ENCODE data around the gene GCLC. TPM values are rescaled to one million over a fixed set of nuclear protein-coding genes. Genes with fewer than 3 reads are reported as not detected.

GCLC gene
- polyA plus RNA-seq, 3 donors = 6.4 to 15.7 (median 10.1) TPM

- no CpG with 5 or more reads among the region's 3 CpGs for WGBS (ENCODE audit: insufficient coverage)
- peak in 2 of 3 donors; percentile 17 to 30 for DNase-seq
- Mint-ChIP-seq H3K9me3 (peaks cover 0 to 3% (median 0%) of the 10 kb centered on the region in 7 donors), H3K27ac (peak overlapping the region; percentile 16 to 85 (median 77)), H3K4me1 (peaks cover 56% of the 10 kb centered on the region), H3K36me3 (no peaks in the 10 kb centered on the region), H3K27me3 (ENCODE audit: low read depth in 3 of 3) (peaks cover 0 to 2% (median 0%) of the 10 kb centered on the region in 3 donors), H3K4me3 (no peak overlapping the region)
- Histone ChIP-seq H3K9me3 (replicated peaks in 1 of 2; ENCODE audit: control insufficient read depth in 1 of 2, insufficient read depth in 1 of 2, low read length in 2 of 2) (no peaks in the 10 kb centered on the region), H3K27ac (ENCODE audit: low read depth in 1 of 2, low read length in 2 of 2) (peak overlapping the region in 1 of 2 donors; percentile 65), H3K4me2 (replicated peaks; ENCODE audit: extremely low read depth, low read length, poor library complexity, severe bottlenecking) (peak overlapping the region; percentile 33), H3K36me3 (replicated peaks in 1 of 2; ENCODE audit: control insufficient read depth in 1 of 2, insufficient read depth in 2 of 2, low read length in 2 of 2) (no peaks in the 10 kb centered on the region), H3K4me3 (replicated peaks in 1 of 3; ENCODE audit: low read depth in 2 of 3, low read length in 3 of 3) (peak overlapping the region in 1 of 3 experiments; percentile 9), H4K20me1 (ENCODE audit: insufficient read depth, low read length) (no peaks in the 10 kb centered on the region), H3K27me3 (ENCODE audit: control insufficient read depth in 2 of 2, insufficient read depth in 2 of 2, low read length in 2 of 2) (no peaks in the 10 kb centered on the region), H3K9ac (ENCODE audit: insufficient read depth, low read length, poor library complexity, severe bottlenecking) (no peak overlapping the region), H2AFZ (ENCODE audit: insufficient read depth, low read depth, low read length, poor library complexity, severe bottlenecking) (no peak overlapping the region), H3K79me2 (ENCODE audit: insufficient read depth, low read length) (no peaks in the 10 kb centered on the region), H3K4me1 (ENCODE audit: control insufficient read depth in 1 of 2, insufficient read depth in 2 of 2, low read length in 2 of 2) (peaks cover 44 to 58% of the 10 kb centered on the region in 2 donors)
- TF ChIP-seq, protein P1, sequence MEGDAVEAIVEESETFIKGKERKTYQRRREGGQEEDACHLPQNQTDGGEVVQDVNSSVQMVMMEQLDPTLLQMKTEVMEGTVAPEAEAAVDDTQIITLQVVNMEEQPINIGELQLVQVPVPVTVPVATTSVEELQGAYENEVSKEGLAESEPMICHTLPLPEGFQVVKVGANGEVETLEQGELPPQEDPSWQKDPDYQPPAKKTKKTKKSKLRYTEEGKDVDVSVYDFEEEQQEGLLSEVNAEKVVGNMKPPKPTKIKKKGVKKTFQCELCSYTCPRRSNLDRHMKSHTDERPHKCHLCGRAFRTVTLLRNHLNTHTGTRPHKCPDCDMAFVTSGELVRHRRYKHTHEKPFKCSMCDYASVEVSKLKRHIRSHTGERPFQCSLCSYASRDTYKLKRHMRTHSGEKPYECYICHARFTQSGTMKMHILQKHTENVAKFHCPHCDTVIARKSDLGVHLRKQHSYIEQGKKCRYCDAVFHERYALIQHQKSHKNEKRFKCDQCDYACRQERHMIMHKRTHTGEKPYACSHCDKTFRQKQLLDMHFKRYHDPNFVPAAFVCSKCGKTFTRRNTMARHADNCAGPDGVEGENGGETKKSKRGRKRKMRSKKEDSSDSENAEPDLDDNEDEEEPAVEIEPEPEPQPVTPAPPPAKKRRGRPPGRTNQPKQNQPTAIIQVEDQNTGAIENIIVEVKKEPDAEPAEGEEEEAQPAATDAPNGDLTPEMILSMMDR (IDR thresholded peaks at IDR 0.05) = no peak
- intact Hi-C loops (cut with micrococcal nuclease) = no loop called here
These were observed 86.6 kb downstream of the GCLC start for GRCh38 chr6:53458105-53458866.

GRCh38 chr6:53456809-53457208 lies 88.1 kb downstream of the GCLC start:
- no peak overlapping the region for H3K27ac ChIP-seq (ENCODE audit: low read depth in 1 of 2, low read length in 2 of 2)
- intact Hi-C loops (cut with micrococcal nuclease) = no loop called here
- peaks cover 43% of the 10 kb centered on the region for H3K4me1 Mint-ChIP-seq
- no peaks in the 10 kb centered on the region for H3K79me2 ChIP-seq (ENCODE audit: insufficient read depth, low read length)
- H3K9me3 ChIP-seq (replicated peaks in 1 of 2; ENCODE audit: control insufficient read depth in 1 of 2, insufficient read depth in 1 of 2, low read length in 2 of 2) = no peaks in the 10 kb centered on the region
- H3K4me2 ChIP-seq (replicated peaks; ENCODE audit: extremely low read depth, low read length, poor library complexity, severe bottlenecking) = no peak overlapping the region
- H3K4me3 Mint-ChIP-seq = no peak overlapping the region
- H3K27me3 ChIP-seq (ENCODE audit: control insufficient read depth in 2 of 2, insufficient read depth in 2 of 2, low read length in 2 of 2) = no peaks in the 10 kb centered on the region
- H3K27ac Mint-ChIP-seq = no peak overlapping the region
- H4K20me1 ChIP-seq (ENCODE audit: insufficient read depth, low read length) = no peaks in the 10 kb centered on the region
- no peaks in the 10 kb centered on the region for H3K36me3 Mint-ChIP-seq
- no peaks in the 10 kb centered on the region for H3K36me3 ChIP-seq (replicated peaks in 1 of 2; ENCODE audit: control insufficient read depth in 1 of 2, insufficient read depth in 2 of 2, low read length in 2 of 2)
- H3K4me1 ChIP-seq (ENCODE audit: control insufficient read depth in 1 of 2, insufficient read depth in 2 of 2, low read length in 2 of 2) = peaks cover 30 to 43% of the 10 kb centered on the region in 2 donors
- H3K27me3 Mint-ChIP-seq (ENCODE audit: low read depth in 3 of 3) = no peaks in the 10 kb centered on the region
- H3K4me3 ChIP-seq (replicated peaks in 1 of 3; ENCODE audit: low read depth in 2 of 3, low read length in 3 of 3) = no peak overlapping the region
- H3K9me3 Mint-ChIP-seq = peaks cover 0 to 3% (median 0%) of the 10 kb centered on the region in 7 donors
- DNase-seq = no peak
- TF ChIP-seq, protein P1 (IDR thresholded peaks at IDR 0.05) = no peak
- H2AFZ ChIP-seq (ENCODE audit: insufficient read depth, low read depth, low read length, poor library complexity, severe bottlenecking) = no peak overlapping the region
- H3K9ac ChIP-seq (ENCODE audit: insufficient read depth, low read length, poor library complexity, severe bottlenecking) = no peak overlapping the region
- WGBS (ENCODE audit: insufficient coverage) = no CpG with 5 or more reads among the region's 1 CpG
